Measurements from ENCODE around the gene TMEM131L. TPM values are rescaled to one million over a fixed set of nuclear protein-coding genes. Genes with fewer than 3 reads are reported as not detected.

Gene TMEM131L
- polyA plus RNA-seq, 3 donors: 11.2 to 58.3 (median 26.0) TPM

DNA sequence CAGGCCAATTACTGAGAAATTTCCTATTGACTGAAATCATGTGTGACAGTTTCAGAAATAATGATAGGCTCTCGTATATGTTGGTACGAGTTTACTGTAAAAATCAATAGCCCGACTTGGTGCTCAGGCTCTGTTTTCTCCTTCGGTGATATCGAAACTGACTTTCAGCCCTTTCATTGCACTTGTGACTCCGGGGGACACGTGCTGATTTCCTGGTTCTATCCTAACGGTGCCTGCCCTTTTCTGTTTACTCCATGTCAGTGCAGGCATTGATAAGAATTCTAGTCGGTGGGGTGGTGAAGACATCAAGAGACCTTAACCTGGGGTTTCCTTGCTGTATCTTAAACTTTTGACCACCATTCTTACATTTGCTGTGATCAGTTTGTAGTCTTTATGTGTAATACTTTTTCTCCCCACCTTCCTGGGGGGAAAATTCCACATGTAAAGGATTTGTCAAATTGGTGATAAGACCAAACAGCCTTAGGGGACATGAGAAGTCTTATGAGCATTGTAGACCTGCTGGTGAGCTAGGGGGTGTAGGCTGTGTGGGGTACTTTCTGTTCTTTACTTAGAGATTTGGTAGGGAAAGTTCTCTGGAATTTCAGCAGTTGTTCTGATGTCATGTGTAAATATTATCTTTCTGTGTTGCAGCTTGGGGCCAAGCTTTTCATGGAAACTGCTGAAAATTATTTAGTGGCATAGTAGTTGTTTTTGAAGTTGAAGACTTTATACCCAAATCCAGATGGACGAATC, 52.7 kb downstream of the TMEM131L start:
- Histone ChIP-seq H3K4me3 (replicated peaks in 1 of 3; ENCODE audit: low read depth in 2 of 3, low read length in 3 of 3) (no peak overlapping the region), H2AFZ (ENCODE audit: insufficient read depth, low read depth, low read length, poor library complexity, severe bottlenecking) (no peak overlapping the region), H3K4me1 (ENCODE audit: control insufficient read depth in 1 of 2, insufficient read depth in 2 of 2, low read length in 2 of 2) (peaks cover 55 to 69% of the 10 kb centered on the region in 2 donors), H3K27me3 (ENCODE audit: control insufficient read depth in 2 of 2, insufficient read depth in 2 of 2, low read length in 2 of 2) (no peaks in the 10 kb centered on the region), H3K27ac (ENCODE audit: low read depth in 1 of 2, low read length in 2 of 2) (peak overlapping the region in 1 of 2 donors; percentile 45), H4K20me1 (ENCODE audit: insufficient read depth, low read length) (peaks cover 100% of the 10 kb centered on the region), H3K9me3 (replicated peaks in 1 of 2; ENCODE audit: control insufficient read depth in 1 of 2, insufficient read depth in 1 of 2, low read length in 2 of 2) (no peaks in the 10 kb centered on the region), H3K79me2 (ENCODE audit: insufficient read depth, low read length) (peaks cover 96% of the 10 kb centered on the region), H3K9ac (ENCODE audit: insufficient read depth, low read length, poor library complexity, severe bottlenecking) (no peak overlapping the region), H3K36me3 (replicated peaks in 1 of 2; ENCODE audit: control insufficient read depth in 1 of 2, insufficient read depth in 2 of 2, low read length in 2 of 2) (peaks cover 8 to 26% of the 10 kb centered on the region in 2 donors), H3K4me2 (replicated peaks; ENCODE audit: extremely low read depth, low read length, poor library complexity, severe bottlenecking) (no peak overlapping the region)
- Mint-ChIP-seq H3K9me3 (no peaks in the 10 kb centered on the region), H3K4me1 (peaks cover 72% of the 10 kb centered on the region), H3K4me3 (no peak overlapping the region), H3K36me3 (peaks cover 29 to 34% of the 10 kb centered on the region in 2 donors), H3K27ac (peak overlapping the region in 5 of 7 donors; percentile 4 to 81 (median 37)), H3K27me3 (ENCODE audit: low read depth in 3 of 3) (peaks cover 0 to 2% (median 1%) of the 10 kb centered on the region in 3 donors)
- intact Hi-C loops (cut with micrococcal nuclease): no loop called here
- 96% methylated on average over 5 of the region's 10 CpGs for WGBS (ENCODE audit: insufficient coverage)
- TF ChIP-seq, protein P1, sequence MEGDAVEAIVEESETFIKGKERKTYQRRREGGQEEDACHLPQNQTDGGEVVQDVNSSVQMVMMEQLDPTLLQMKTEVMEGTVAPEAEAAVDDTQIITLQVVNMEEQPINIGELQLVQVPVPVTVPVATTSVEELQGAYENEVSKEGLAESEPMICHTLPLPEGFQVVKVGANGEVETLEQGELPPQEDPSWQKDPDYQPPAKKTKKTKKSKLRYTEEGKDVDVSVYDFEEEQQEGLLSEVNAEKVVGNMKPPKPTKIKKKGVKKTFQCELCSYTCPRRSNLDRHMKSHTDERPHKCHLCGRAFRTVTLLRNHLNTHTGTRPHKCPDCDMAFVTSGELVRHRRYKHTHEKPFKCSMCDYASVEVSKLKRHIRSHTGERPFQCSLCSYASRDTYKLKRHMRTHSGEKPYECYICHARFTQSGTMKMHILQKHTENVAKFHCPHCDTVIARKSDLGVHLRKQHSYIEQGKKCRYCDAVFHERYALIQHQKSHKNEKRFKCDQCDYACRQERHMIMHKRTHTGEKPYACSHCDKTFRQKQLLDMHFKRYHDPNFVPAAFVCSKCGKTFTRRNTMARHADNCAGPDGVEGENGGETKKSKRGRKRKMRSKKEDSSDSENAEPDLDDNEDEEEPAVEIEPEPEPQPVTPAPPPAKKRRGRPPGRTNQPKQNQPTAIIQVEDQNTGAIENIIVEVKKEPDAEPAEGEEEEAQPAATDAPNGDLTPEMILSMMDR (IDR thresholded peaks at IDR 0.05): no peak
- DNase-seq: no peak

DNA sequence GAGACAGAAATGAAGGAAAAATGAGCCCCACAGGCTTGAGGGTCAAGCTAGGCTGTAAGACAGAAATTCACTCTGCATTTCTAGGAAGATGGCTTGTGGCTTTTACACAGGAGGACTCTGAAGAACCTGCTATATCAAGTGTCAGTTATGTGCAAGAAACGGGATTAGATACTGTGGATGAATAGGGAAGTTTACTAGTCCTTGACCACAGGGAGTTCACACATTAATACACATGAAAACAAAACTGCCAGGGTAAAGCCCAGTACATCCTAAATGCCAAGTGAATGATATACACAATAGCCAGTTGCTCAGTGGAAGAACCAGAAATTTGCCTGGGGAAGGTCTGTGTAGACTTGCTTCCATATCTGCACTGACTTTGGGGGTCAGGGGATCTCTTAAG, 53.5 kb downstream of the TMEM131L start:
- H3K4me3 Mint-ChIP-seq: no peak overlapping the region
- Histone ChIP-seq H3K4me3 (replicated peaks in 1 of 3; ENCODE audit: low read depth in 2 of 3, low read length in 3 of 3) (no peak overlapping the region), H3K9me3 (replicated peaks in 1 of 2; ENCODE audit: control insufficient read depth in 1 of 2, insufficient read depth in 1 of 2, low read length in 2 of 2) (no peaks in the 10 kb centered on the region), H3K4me2 (replicated peaks; ENCODE audit: extremely low read depth, low read length, poor library complexity, severe bottlenecking) (peak overlapping the region; percentile 9), H3K9ac (ENCODE audit: insufficient read depth, low read length, poor library complexity, severe bottlenecking) (no peak overlapping the region), H3K27me3 (ENCODE audit: control insufficient read depth in 2 of 2, insufficient read depth in 2 of 2, low read length in 2 of 2) (no peaks in the 10 kb centered on the region), H2AFZ (ENCODE audit: insufficient read depth, low read depth, low read length, poor library complexity, severe bottlenecking) (no peak overlapping the region), H4K20me1 (ENCODE audit: insufficient read depth, low read length) (peaks cover 100% of the 10 kb centered on the region), H3K79me2 (ENCODE audit: insufficient read depth, low read length) (peaks cover 96% of the 10 kb centered on the region), H3K4me1 (ENCODE audit: control insufficient read depth in 1 of 2, insufficient read depth in 2 of 2, low read length in 2 of 2) (peaks cover 59 to 70% of the 10 kb centered on the region in 2 donors), H3K27ac (ENCODE audit: low read depth in 1 of 2, low read length in 2 of 2) (peak overlapping the region in 1 of 2 donors; percentile 45), H3K36me3 (replicated peaks in 1 of 2; ENCODE audit: control insufficient read depth in 1 of 2, insufficient read depth in 2 of 2, low read length in 2 of 2) (peaks cover 8 to 26% of the 10 kb centered on the region in 2 donors)
- TF ChIP-seq, protein P1 (IDR thresholded peaks at IDR 0.05): no peak
- peaks cover 73% of the 10 kb centered on the region for H3K4me1 Mint-ChIP-seq
- H3K9me3 Mint-ChIP-seq: no peaks in the 10 kb centered on the region
- intact Hi-C loops (cut with micrococcal nuclease): no loop called here
- peaks cover 29 to 34% of the 10 kb centered on the region in 2 donors for H3K36me3 Mint-ChIP-seq
- DNase-seq: peak in 1 of 3 donors; percentile 24
- peaks cover 0 to 2% (median 1%) of the 10 kb centered on the region in 3 donors for H3K27me3 Mint-ChIP-seq (ENCODE audit: low read depth in 3 of 3)
- WGBS (ENCODE audit: insufficient coverage): no CpG with 5 or more reads among the region's 1 CpG
- peak overlapping the region in 3 of 7 donors; percentile 1 to 56 (median 53) for H3K27ac Mint-ChIP-seq

Measured in CD14-positive monocyte (primary cell).